Measurements from ENCODE around the gene FAM118B.
"Not testable (repeated sequence)": the region's sequence is repeated elsewhere in the genome, so short reads cannot be mapped to it uniquely, and the experiment has no call there.

FAM118B gene

DNA sequence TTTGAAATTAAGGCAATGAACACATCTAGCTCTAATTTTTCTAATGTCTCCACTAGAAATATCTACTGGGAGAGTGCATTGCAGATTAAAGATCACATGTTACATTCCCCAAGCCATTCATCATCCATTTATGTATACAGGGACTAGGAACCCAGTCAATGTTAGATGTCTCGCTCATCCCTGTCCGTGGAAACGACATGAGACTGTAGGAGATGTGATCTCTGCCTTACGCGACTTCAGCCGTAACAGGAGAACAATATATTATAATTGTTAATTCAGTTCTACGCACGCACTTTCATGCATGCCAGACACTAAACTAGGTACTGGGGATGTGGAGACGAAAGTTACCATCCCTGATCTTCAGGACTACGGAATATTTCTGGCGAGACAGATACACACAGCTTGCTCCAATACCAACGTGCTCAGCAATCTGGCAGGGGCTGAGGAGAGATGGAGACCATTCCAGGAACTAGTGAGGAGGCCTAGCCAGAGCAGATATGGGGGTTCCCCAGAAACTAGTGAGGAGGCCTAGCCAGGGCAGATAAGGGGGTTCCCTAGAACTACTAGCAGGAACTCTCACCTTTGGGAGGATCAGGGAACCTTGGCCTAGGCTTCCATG, 93.0 kb downstream of the FAM118B start:
- DNase-seq, result no peak

DNA sequence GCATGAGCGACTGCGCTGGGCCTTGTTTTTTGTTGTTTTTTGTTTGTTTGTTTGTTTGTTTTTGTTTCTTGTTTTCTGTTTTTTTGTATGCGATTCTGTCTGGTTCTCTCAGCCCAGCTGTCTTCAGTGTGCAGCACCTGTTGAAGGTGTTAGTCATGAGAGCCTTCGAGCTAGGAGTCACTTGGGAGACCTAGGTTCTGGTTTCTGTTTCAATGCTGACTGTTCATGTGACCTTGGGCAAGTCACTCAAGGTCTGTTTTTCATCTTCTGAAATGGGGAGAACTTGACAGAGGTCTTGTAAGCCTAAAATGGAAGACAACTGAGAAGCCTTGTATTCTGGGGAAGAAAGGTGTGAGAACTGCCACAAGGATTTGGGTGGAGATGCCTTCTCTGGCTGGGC, 94.1 kb downstream of the FAM118B start:
- no peak for DNase-seq
- Mint-ChIP-seq H3K9me3 (peaks cover 12% of the 10 kb centered on the region), H3K4me3 (peak overlapping the region; percentile 66), H3K27ac (no peak overlapping the region), H3K36me3 (ENCODE audit: low read depth) (peaks cover 51% of the 10 kb centered on the region), H3K27me3 (ENCODE audit: low read depth, poor library complexity) (peaks cover 2% of the 10 kb centered on the region), H3K4me1 (peaks cover 45% of the 10 kb centered on the region)
- TF ChIP-seq, protein P1, sequence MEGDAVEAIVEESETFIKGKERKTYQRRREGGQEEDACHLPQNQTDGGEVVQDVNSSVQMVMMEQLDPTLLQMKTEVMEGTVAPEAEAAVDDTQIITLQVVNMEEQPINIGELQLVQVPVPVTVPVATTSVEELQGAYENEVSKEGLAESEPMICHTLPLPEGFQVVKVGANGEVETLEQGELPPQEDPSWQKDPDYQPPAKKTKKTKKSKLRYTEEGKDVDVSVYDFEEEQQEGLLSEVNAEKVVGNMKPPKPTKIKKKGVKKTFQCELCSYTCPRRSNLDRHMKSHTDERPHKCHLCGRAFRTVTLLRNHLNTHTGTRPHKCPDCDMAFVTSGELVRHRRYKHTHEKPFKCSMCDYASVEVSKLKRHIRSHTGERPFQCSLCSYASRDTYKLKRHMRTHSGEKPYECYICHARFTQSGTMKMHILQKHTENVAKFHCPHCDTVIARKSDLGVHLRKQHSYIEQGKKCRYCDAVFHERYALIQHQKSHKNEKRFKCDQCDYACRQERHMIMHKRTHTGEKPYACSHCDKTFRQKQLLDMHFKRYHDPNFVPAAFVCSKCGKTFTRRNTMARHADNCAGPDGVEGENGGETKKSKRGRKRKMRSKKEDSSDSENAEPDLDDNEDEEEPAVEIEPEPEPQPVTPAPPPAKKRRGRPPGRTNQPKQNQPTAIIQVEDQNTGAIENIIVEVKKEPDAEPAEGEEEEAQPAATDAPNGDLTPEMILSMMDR (IDR thresholded peaks at IDR 0.05), result no peak

More for the DNA sequence above, 93.0 kb downstream of the FAM118B start:
- Mint-ChIP-seq H3K9me3 (peaks cover 12% of the 10 kb centered on the region), H3K36me3 (ENCODE audit: low read depth) (peaks cover 54% of the 10 kb centered on the region), H3K27ac (peak overlapping the region; percentile 89), H3K27me3 (ENCODE audit: low read depth, poor library complexity) (peaks cover 2% of the 10 kb centered on the region), H3K4me3 (peak overlapping the region; percentile 91), H3K4me1 (peaks cover 37% of the 10 kb centered on the region)
- TF ChIP-seq, protein P1 (IDR thresholded peaks at IDR 0.05), result no peak

- Mint-ChIP-seq H3K27ac (no peak overlapping the region), H3K4me3 (no peak overlapping the region), H3K4me1 (peaks cover 53% of the 10 kb centered on the region), H3K27me3 (ENCODE audit: low read depth, poor library complexity) (peaks cover 2% of the 10 kb centered on the region), H3K9me3 (peaks cover 8% of the 10 kb centered on the region), H3K36me3 (ENCODE audit: low read depth) (peaks cover 41% of the 10 kb centered on the region)
- TF ChIP-seq, protein P1 (IDR thresholded peaks at IDR 0.05), result peak; percentile 44
- DNase-seq, result peak; percentile 50
Measured at GRCh38 chr11:126307706-126308105, 96.1 kb downstream of the FAM118B start.

GRCh38 chr11:126308271-126308671, 96.7 kb downstream of the FAM118B start:
- no peak overlapping the region for H3K27ac Mint-ChIP-seq

GRCh38 chr11:126308771-126309170, 97.2 kb downstream of the FAM118B start:
- Mint-ChIP-seq H3K4me1 (peaks cover 50% of the 10 kb centered on the region), H3K36me3 (ENCODE audit: low read depth) (peaks cover 37% of the 10 kb centered on the region)
- not testable (repeated sequence) for H3K27me3 Mint-ChIP-seq (ENCODE audit: low read depth, poor library complexity); H3K9me3 Mint-ChIP-seq; H3K27ac Mint-ChIP-seq; DNase-seq; H3K4me3 Mint-ChIP-seq

More at GRCh38 chr11:126308271-126308671, 96.7 kb downstream of the FAM118B start:
- peaks cover 53% of the 10 kb centered on the region for H3K4me1 Mint-ChIP-seq
- no peak overlapping the region for H3K4me3 Mint-ChIP-seq
- H3K36me3 Mint-ChIP-seq (ENCODE audit: low read depth), result peaks cover 36% of the 10 kb centered on the region
- H3K9me3 Mint-ChIP-seq, result peaks cover 3% of the 10 kb centered on the region
- peaks cover 4% of the 10 kb centered on the region for H3K27me3 Mint-ChIP-seq (ENCODE audit: low read depth, poor library complexity)
- TF ChIP-seq, protein P1 (IDR thresholded peaks at IDR 0.05), result no peak
- no peak for DNase-seq

DNA sequence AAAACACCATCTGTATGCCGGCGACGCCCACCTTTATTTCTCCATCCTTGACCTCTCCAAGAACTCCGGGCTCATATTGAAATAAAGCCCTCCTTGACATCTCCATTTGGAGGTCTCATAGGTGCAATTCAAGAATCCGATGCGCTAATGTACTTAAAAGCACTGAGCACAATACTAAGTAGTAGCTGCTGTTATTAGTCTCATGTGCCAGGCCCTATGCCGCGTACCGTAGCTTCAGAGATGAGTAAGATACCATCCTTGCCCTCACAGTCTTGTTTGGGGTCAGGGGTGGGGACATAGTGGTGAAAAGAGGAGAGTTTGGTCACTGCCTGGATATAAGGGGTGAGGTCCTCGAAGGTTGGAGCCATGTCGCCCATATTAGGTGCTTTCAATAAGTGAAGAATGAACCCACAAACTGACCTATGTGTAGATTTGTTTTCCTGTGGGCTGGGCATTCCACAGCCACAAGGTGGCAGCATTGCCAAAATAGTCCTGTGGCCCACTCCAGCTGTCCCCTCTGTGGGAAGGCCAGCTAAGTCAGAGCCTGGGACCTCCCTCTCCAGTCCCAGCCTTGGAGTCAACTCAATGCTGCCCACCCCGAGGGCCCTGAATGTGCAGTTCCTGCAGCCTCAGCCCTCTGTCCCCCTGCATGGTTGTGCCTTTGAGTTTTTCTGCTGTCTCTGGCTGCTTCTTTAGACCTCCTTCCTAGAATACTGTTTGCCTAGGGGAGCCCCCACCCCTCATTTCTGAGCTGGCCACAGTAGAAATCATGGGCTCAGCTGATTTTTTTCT, 98.8 kb downstream of the FAM118B start:
- H3K36me3 Mint-ChIP-seq (ENCODE audit: low read depth), result peaks cover 48% of the 10 kb centered on the region
- peaks cover 39% of the 10 kb centered on the region for H3K4me1 Mint-ChIP-seq
- no peak overlapping the region for H3K4me3 Mint-ChIP-seq
- peaks cover 5% of the 10 kb centered on the region for H3K9me3 Mint-ChIP-seq
- H3K27me3 Mint-ChIP-seq (ENCODE audit: low read depth, poor library complexity), result peaks cover 4% of the 10 kb centered on the region
- peak; percentile 83 for DNase-seq
- TF ChIP-seq, protein P1 (IDR thresholded peaks at IDR 0.05), result peak; percentile 88
- H3K27ac Mint-ChIP-seq, result peak overlapping the region; percentile 88
